Fibroblast of lung (primary cell): Measurements from ENCODE around the gene TMEFF2. TPM values are rescaled to one million over a fixed set of nuclear protein-coding genes. Genes with fewer than 3 reads are reported as not detected.
A peak's percentile ranks its signal among the peaks of the same experiment; 100 is the strongest.

Source experiments
- DNase-seq, 2 donors: peaks; one replicate each; pipeline versions ENCODE4 v3.0.0 to v3.0.0-alpha.2; 2010; ENCODE audit warnings: low read depth in 2 of 2
- H2AFZ ChIP-seq: 2 replicates; pipeline ENCODE4 v1.5.1; 2012; ENCODE audit warnings: low read length, control low read depth, inconsistent platforms
- H3K27ac ChIP-seq: 2 replicates; pipeline ENCODE4 v1.5.1; 2011; ENCODE audit warnings: low read length, control low read depth; ENCODE audit not compliant: insufficient read depth
- H3K27me3 ChIP-seq: 2 replicates; pipeline ENCODE4 v1.5.1; 2011; ENCODE audit warnings: mild to moderate bottlenecking, low read length; ENCODE audit not compliant: control insufficient read depth, insufficient read depth
- H3K36me3 ChIP-seq: 2 replicates; pipeline ENCODE4 v1.5.1; 2011; ENCODE audit warnings: low read length; ENCODE audit not compliant: control insufficient read depth, insufficient read depth
- H3K4me1 ChIP-seq: 2 replicates; pipeline ENCODE4 v1.5.1; 2011; ENCODE audit warnings: low read length; ENCODE audit not compliant: control insufficient read depth, insufficient read depth; ENCODE audit errors: extremely low read depth
- H3K4me2 ChIP-seq: 2 replicates; pipeline ENCODE4 v1.5.1; 2011; ENCODE audit warnings: low read length, control low read depth; ENCODE audit not compliant: insufficient read depth; ENCODE audit errors: extremely low read depth
- H3K4me3 ChIP-seq, 4 experiments: fragments of 200-600 bp in 1 of 4; sonication (generic) in 1 of 4; replicated peaks in 1 of 4; 2 replicates each; pipeline ENCODE4 v1.5.1; 2011 to 2016; ENCODE audit warnings: low read length in 4 of 4, low read depth in 3 of 4, mild to moderate bottlenecking in 3 of 4, control low read depth in 2 of 4, inconsistent platforms in 1 of 4, mixed read lengths in 1 of 4; ENCODE audit not compliant: insufficient read depth in 1 of 4; ENCODE audit errors: control extremely low read depth in 1 of 4
- H3K79me2 ChIP-seq: 2 replicates; pipeline ENCODE4 v1.5.1; 2012; ENCODE audit warnings: mild to moderate bottlenecking, low read length, inconsistent platforms; ENCODE audit not compliant: control insufficient read depth, insufficient read depth
- H3K9ac ChIP-seq: 2 replicates; pipeline ENCODE4 v1.5.1; 2011; ENCODE audit warnings: mild to moderate bottlenecking, low read length, control low read depth; ENCODE audit not compliant: insufficient read depth
- H3K9me3 ChIP-seq: 2 replicates; pipeline ENCODE4 v1.5.1; 2012; ENCODE audit warnings: low read depth, low read length; ENCODE audit not compliant: control insufficient read depth, insufficient read depth
- H4K20me1 ChIP-seq: 2 replicates; pipeline ENCODE4 v1.5.1; 2011; ENCODE audit warnings: low read length; ENCODE audit not compliant: control insufficient read depth, insufficient read depth; ENCODE audit errors: extremely low read depth
- EZH2 ChIP-seq: IDR thresholded peaks from 2 replicates; pipeline ENCODE4 v1.5.1; 2012; ENCODE audit warnings: low read length, control low read depth, mild to moderate bottlenecking; ENCODE audit errors: missing control alignments
- polyA plus RNA-seq, 2 donors: library from polyadenylated mRNA; depleted of rRNA in 1 of 2; stranded (reverse) in 1 of 2; unstranded in 1 of 2; fragments of >200 nt; gene quantifications; 2 replicates each; pipeline ENCODE4 v1.2.1, GENCODE V29; 2011 to 2012; ENCODE audit warnings: missing spikeins in 1 of 2
- total RNA-seq: library from RNA; depleted of rRNA; stranded (reverse); fragments of >200 nt; gene quantifications from 2 replicates; pipeline ENCODE4 v1.2.1, GENCODE V29; 2014
- TF ChIP-seq, protein P1 (sequence below), 2 donors: IDR thresholded peaks in 1 of 2; conservative IDR thresholded peaks in 1 of 2; 1 replicate in 1 of 2; 2 replicates in 1 of 2; pipeline ENCODE4 v1.5.1; 2011 to 2012; ENCODE audit warnings: low read length in 2 of 2, control low read depth in 1 of 2, inconsistent platforms in 1 of 2, low read depth in 1 of 2, mild to moderate bottlenecking in 1 of 2

TMEFF2 gene
- total and polyA plus RNA-seq, 2 donors (not counting 1 experiment from before 2014, with no cell fraction given) = 0.33 to 0.87 TPM

DNA sequence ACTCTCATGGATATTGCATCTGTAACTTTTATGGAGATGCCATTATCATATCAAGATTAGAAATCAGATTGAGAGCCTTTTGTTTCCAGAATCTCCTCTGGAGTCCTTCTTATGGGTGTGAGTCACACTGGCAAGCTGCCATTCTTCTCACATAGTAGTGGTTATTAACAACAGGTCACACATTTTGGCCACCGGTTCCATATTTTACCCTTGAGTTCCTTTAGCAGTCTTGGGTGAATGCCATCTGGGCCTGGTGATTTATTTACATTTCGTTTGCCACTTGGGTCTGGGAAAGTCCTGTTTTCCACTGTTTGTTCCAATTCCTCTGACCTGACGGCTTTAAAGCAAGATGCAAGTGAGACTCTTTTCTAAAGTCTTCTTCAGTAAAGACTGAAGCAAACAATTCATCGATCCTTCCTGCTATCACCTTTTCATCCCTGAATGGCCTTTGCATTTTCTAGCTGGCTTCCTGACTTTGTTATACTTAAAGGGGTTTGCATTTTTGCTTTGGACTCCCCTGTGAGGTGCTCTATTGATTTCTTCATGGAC is 267.3 kb downstream of the TMEFF2 start:
- TF ChIP-seq, protein P1, sequence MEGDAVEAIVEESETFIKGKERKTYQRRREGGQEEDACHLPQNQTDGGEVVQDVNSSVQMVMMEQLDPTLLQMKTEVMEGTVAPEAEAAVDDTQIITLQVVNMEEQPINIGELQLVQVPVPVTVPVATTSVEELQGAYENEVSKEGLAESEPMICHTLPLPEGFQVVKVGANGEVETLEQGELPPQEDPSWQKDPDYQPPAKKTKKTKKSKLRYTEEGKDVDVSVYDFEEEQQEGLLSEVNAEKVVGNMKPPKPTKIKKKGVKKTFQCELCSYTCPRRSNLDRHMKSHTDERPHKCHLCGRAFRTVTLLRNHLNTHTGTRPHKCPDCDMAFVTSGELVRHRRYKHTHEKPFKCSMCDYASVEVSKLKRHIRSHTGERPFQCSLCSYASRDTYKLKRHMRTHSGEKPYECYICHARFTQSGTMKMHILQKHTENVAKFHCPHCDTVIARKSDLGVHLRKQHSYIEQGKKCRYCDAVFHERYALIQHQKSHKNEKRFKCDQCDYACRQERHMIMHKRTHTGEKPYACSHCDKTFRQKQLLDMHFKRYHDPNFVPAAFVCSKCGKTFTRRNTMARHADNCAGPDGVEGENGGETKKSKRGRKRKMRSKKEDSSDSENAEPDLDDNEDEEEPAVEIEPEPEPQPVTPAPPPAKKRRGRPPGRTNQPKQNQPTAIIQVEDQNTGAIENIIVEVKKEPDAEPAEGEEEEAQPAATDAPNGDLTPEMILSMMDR (conservative IDR thresholded peaks at IDR 0.05 in 1 of 2, IDR thresholded peaks at IDR 0.05 in 1 of 2; ENCODE audit: low read depth in 1 of 2, low read length in 2 of 2) = no peak
- H3K4me3 ChIP-seq = no peak overlapping the region
- DNase-seq = peak; percentile 91 to 98
- no peaks in the 10 kb centered on the region for H3K27me3 ChIP-seq
- H2AFZ ChIP-seq = no peak overlapping the region
- no peaks in the 10 kb centered on the region for H3K79me2 ChIP-seq
- H3K9me3 ChIP-seq = no peaks in the 10 kb centered on the region
- H3K36me3 ChIP-seq = no peaks in the 10 kb centered on the region
- H3K9ac ChIP-seq = no peak overlapping the region
- H4K20me1 ChIP-seq = no peaks in the 10 kb centered on the region
- no peak overlapping the region for H3K27ac ChIP-seq
- H3K4me2 ChIP-seq = peak overlapping the region; percentile 32
- peaks cover 4% of the 10 kb centered on the region for H3K4me1 ChIP-seq

DNA sequence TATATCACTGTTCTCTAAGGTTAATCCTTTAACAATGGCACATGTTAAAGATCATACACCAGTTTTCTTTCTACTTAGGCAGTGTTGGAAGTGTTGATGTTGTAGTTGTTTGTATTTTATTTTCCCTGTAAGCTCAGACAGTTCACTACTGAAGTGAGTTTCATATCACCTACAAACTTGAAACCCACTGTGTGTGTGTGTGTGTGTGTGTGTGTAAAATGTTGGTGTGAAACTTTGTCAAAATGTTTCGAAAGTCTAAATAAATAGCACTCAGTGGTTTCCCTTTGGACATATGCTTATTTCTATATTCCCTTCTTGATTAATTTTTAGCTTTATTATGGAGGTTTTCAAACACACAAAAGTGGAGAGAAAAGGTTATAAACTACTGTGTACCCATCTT is 268.1 kb downstream of the TMEFF2 start:
- Histone ChIP-seq H3K9ac (no peak overlapping the region), H3K4me1 (peaks cover 4% of the 10 kb centered on the region), H3K27ac (no peak overlapping the region), H3K79me2 (no peaks in the 10 kb centered on the region), H3K9me3 (no peaks in the 10 kb centered on the region), H2AFZ (no peak overlapping the region), H3K36me3 (no peaks in the 10 kb centered on the region), H3K27me3 (no peaks in the 10 kb centered on the region), H4K20me1 (no peaks in the 10 kb centered on the region), H3K4me2 (no peak overlapping the region), H3K4me3 (no peak overlapping the region)
- TF ChIP-seq EZH2 = no peak
- TF ChIP-seq, protein P1 (conservative IDR thresholded peaks at IDR 0.05 in 1 of 2, IDR thresholded peaks at IDR 0.05 in 1 of 2; ENCODE audit: low read depth in 1 of 2, low read length in 2 of 2) = no peak
- DNase-seq = no peak

DNA sequence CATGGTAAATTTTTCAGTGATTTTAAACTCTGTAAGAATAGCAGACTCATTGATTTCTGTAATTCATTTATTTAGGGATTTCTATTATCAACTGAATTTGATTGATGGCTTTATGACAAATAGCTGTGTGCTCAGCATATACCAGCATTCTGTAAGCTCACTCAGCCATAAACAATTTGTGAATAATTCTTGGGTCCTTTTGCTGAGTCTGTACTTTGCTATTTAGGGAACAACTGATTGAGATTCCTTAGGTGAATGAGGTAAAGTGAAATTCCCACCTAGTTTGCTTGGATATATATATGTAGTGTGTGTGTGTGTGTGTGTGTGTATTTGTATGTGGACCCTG is 271.1 kb downstream of the TMEFF2 start:
- Histone ChIP-seq H3K9me3 (no peaks in the 10 kb centered on the region), H3K36me3 (no peaks in the 10 kb centered on the region), H4K20me1 (no peaks in the 10 kb centered on the region), H3K79me2 (no peaks in the 10 kb centered on the region), H3K4me3 (no peak overlapping the region), H3K9ac (no peak overlapping the region), H3K4me2 (no peak overlapping the region), H3K27me3 (no peaks in the 10 kb centered on the region), H2AFZ (no peak overlapping the region), H3K4me1 (peaks cover 4% of the 10 kb centered on the region), H3K27ac (no peak overlapping the region)
- no peak for TF ChIP-seq EZH2
- TF ChIP-seq, protein P1 (conservative IDR thresholded peaks at IDR 0.05 in 1 of 2, IDR thresholded peaks at IDR 0.05 in 1 of 2; ENCODE audit: low read depth in 1 of 2, low read length in 2 of 2) = no peak
- peak in 1 of 2 donors; percentile 82 for DNase-seq
